A673 (cell line): ENCODE data around the gene CEBPB.
"Not testable (repeated sequence)": the region's sequence is repeated elsewhere in the genome, so short reads cannot be mapped to it uniquely, and the experiment has no call there.

Experiments
- EZH2 ChIP-seq: fragments of 200-600 bp; sonication (generic); IDR thresholded peaks from 2 replicates; pipeline ENCODE4 v1.6.1; 2017; ENCODE audit warnings: borderline replicate concordance, low read depth, mild to moderate bottlenecking, mixed read lengths, antibody characterized with exemption, low read length; ENCODE audit not compliant: poor library complexity, severe bottlenecking
- TF ChIP-seq, protein P1 (sequence below): fragments of 300-800, 200-600 bp; sonication (generic); conservative IDR thresholded peaks from 2 replicates; pipeline ENCODE4 v1.5.1; 2017; ENCODE audit warnings: low read depth, mild to moderate bottlenecking, antibody characterized with exemption, low read length, moderate library complexity, mixed read lengths

DNA sequence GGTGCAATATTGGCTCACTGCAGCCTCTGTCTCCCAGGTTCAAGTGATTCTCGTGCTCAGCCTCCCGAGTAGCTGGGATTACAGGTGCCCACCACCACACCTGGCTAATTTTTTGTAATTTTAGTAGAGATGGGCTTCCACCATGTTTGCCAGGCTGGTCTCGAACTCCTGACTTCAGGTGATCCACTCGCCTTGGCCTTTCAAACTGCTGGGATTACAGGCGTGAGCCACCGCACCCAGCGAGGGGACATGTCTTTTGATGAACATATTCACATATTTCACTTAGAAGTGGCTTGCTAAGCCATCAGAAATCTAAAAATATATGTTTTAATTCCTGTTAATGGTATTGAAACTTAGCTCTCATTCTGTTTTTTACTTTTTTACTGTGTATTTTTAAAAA, 11.1 kb downstream of the CEBPB start:
- TF ChIP-seq, protein P1, sequence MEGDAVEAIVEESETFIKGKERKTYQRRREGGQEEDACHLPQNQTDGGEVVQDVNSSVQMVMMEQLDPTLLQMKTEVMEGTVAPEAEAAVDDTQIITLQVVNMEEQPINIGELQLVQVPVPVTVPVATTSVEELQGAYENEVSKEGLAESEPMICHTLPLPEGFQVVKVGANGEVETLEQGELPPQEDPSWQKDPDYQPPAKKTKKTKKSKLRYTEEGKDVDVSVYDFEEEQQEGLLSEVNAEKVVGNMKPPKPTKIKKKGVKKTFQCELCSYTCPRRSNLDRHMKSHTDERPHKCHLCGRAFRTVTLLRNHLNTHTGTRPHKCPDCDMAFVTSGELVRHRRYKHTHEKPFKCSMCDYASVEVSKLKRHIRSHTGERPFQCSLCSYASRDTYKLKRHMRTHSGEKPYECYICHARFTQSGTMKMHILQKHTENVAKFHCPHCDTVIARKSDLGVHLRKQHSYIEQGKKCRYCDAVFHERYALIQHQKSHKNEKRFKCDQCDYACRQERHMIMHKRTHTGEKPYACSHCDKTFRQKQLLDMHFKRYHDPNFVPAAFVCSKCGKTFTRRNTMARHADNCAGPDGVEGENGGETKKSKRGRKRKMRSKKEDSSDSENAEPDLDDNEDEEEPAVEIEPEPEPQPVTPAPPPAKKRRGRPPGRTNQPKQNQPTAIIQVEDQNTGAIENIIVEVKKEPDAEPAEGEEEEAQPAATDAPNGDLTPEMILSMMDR, result not testable (repeated sequence)
- not testable (repeated sequence) for TF ChIP-seq EZH2
